Measurements from ENCODE around the gene ZNF397.

DNA sequence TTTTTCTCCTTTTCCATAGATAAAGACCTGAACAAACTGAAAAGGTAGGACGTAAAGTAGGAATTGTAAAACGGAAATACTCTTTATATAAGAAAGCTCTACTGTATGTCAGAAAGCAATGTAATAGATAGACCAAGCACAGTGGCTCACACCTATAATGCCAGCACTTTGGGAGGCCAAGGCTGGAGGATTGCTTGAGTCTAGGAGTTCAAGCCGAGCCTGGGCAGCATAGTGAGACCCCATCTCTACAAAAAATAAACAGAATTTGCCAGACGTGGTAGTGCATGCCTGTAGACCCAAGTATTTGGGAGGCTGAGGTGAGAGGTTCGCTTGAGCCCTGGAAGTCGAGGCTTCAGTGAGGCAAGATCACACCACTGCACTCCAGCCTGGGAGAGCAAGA is 7.6 kb downstream of the ZNF397 start:
- no peak for TF ChIP-seq POLR2A (IDR thresholded peaks at IDR 0.05)
- TF ChIP-seq, protein P1, sequence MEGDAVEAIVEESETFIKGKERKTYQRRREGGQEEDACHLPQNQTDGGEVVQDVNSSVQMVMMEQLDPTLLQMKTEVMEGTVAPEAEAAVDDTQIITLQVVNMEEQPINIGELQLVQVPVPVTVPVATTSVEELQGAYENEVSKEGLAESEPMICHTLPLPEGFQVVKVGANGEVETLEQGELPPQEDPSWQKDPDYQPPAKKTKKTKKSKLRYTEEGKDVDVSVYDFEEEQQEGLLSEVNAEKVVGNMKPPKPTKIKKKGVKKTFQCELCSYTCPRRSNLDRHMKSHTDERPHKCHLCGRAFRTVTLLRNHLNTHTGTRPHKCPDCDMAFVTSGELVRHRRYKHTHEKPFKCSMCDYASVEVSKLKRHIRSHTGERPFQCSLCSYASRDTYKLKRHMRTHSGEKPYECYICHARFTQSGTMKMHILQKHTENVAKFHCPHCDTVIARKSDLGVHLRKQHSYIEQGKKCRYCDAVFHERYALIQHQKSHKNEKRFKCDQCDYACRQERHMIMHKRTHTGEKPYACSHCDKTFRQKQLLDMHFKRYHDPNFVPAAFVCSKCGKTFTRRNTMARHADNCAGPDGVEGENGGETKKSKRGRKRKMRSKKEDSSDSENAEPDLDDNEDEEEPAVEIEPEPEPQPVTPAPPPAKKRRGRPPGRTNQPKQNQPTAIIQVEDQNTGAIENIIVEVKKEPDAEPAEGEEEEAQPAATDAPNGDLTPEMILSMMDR (IDR thresholded peaks at IDR 0.05): no peak
